ENCODE measurements around the gene JAM3. TPM values are rescaled to one million over a fixed set of nuclear protein-coding genes. Genes with fewer than 3 reads are reported as not detected.

Gene JAM3
- total and polyA plus RNA-seq, 2 donors (not counting 3 experiments of a cell fraction or from before 2014, with no cell fraction given): 78.8 to 137 TPM

DNA sequence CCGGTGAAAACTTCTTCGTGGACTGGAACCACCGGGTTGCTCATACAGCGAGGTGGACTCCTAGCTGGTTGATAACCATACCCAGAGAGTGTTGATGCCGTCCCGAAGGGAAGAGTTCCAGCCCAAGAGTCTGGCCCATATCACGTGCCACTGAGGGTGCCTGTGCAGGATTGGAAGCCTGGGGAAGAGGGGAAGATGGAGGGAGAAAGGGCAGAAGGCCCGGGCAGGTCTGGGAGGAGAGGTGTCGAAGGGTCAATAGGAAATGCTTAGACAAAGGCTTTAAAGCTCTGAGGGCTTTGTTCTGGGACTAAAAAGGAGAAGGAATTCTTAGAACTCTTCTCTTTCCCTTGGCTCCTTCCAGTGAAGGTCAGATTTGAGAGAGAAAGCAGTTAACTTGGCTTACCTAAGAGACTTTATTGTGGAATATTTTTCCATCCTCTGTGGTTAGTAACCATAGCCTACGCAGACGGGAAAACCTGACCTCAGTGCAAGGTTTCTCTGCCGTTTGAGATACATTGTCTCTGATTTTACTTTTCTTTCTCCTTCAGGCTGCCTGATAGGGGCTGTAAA is 70.5 kb downstream of the JAM3 start:
- CTCF ChIA-PET: interaction anchor here (0.9 to 5.3 kb wide), 8 partner anchors 14 to 211 kb away, joined by 3 to 80 read pairs (median 4); no protein-coding TSS in a partner anchor
- H3K9ac ChIP-seq (replicated peaks; ENCODE audit: extremely low read depth, insufficient read depth, low read length): no peak overlapping the region
- no peaks in the 10 kb centered on the region for H3K4me1 ChIP-seq (ENCODE audit: control insufficient read depth, extremely low read depth, insufficient read depth, low read length)
- peaks cover 5% of the 10 kb centered on the region for H3K79me2 ChIP-seq (ENCODE audit: control insufficient read depth, insufficient read depth, low read length)
- H3K4me3 ChIP-seq (replicated peaks in 1 of 3; ENCODE audit: insufficient read depth in 1 of 3, low read depth in 1 of 3, low read length in 3 of 3): no peak overlapping the region
- H2AFZ ChIP-seq (ENCODE audit: low read depth, low read length): no peak overlapping the region
- H3K9me3 ChIP-seq (replicated peaks; ENCODE audit: control insufficient read depth, insufficient read depth, low read length): no peaks in the 10 kb centered on the region
- TF ChIP-seq, protein P1, sequence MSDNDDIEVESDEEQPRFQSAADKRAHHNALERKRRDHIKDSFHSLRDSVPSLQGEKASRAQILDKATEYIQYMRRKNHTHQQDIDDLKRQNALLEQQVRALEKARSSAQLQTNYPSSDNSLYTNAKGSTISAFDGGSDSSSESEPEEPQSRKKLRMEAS (IDR thresholded peaks at IDR 0.05; ENCODE audit: insufficient read depth, insufficient read length): no peak
- TF ChIP-seq JUN (IDR thresholded peaks at IDR 0.05; ENCODE audit: borderline replicate concordance, insufficient read depth, insufficient read length, low read depth) (no peak), POLR2AphosphoS5 (IDR thresholded peaks at IDR 0.05; ENCODE audit: insufficient read depth, low read depth, low read length) (no peak), GATA2 (IDR thresholded peaks at IDR 0.05; ENCODE audit: insufficient read depth, insufficient read length, low read depth, low read length) (no peak), EZH2 (IDR thresholded peaks at IDR 0.05; ENCODE audit: borderline replicate concordance, low read depth, low read length, severe bottlenecking) (no peak), POLR2A (IDR thresholded peaks at IDR 0.05; ENCODE audit: low read depth, low read length) (no peak), MYC (IDR thresholded peaks at IDR 0.05; ENCODE audit: low read depth, low read length) (no peak), FOS (IDR thresholded peaks at IDR 0.05; ENCODE audit: borderline replicate concordance, insufficient read depth, low read length) (no peak)
- TF ChIP-seq, protein P2, sequence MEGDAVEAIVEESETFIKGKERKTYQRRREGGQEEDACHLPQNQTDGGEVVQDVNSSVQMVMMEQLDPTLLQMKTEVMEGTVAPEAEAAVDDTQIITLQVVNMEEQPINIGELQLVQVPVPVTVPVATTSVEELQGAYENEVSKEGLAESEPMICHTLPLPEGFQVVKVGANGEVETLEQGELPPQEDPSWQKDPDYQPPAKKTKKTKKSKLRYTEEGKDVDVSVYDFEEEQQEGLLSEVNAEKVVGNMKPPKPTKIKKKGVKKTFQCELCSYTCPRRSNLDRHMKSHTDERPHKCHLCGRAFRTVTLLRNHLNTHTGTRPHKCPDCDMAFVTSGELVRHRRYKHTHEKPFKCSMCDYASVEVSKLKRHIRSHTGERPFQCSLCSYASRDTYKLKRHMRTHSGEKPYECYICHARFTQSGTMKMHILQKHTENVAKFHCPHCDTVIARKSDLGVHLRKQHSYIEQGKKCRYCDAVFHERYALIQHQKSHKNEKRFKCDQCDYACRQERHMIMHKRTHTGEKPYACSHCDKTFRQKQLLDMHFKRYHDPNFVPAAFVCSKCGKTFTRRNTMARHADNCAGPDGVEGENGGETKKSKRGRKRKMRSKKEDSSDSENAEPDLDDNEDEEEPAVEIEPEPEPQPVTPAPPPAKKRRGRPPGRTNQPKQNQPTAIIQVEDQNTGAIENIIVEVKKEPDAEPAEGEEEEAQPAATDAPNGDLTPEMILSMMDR (IDR thresholded peaks at IDR 0.05; ENCODE audit: extremely low read depth in 1 of 2, insufficient read depth in 1 of 2, low read depth in 1 of 2, low read length in 2 of 2): no peak
- H3K36me3 ChIP-seq (ENCODE audit: control insufficient read depth in 2 of 2, extremely low read depth in 1 of 2, insufficient read depth in 2 of 2, low read length in 2 of 2): peaks cover 7 to 9% of the 10 kb centered on the region in 2 experiments
- BruUV-seq (replicated peaks): no TSS peak
- no peak for FAIRE-seq
- H4K20me1 ChIP-seq (replicated peaks; ENCODE audit: control insufficient read depth, extremely low read depth, insufficient read depth, low read length): no peaks in the 10 kb centered on the region
- POLR2A ChIA-PET: no interaction called here
- dilution Hi-C loops (cut with MboI; ENCODE audit: extremely low pct_ligation_motif_present, low sequenced_read_pairs) (no loop called here), intact Hi-C loops (cut with micrococcal nuclease) (loop anchor here (1.0 kb wide), 3 partner anchors 18 to 212 kb away; no protein-coding TSS in a partner anchor)
- no peak overlapping the region for H3K27ac ChIP-seq (ENCODE audit: insufficient read depth, low read depth, low read length)
- DNase-seq (ENCODE audit: low read depth, low spot score): no peak
- H3K4me2 ChIP-seq (ENCODE audit: insufficient read depth, low read length): no peak overlapping the region
- H3K27me3 ChIP-seq (ENCODE audit: control insufficient read depth in 2 of 2, insufficient read depth in 2 of 2, low read length in 2 of 2): no peaks in the 10 kb centered on the region
- H3K9me1 ChIP-seq (replicated peaks; ENCODE audit: control insufficient read depth, extremely low read depth, insufficient read depth, low read length): no peaks in the 10 kb centered on the region
